BLaER1 (cell line): ENCODE results near the gene GLTP.

Source experiments
- H3K27ac ChIP-seq: shearing (Covaris generic); formaldehyde crosslinking; 2 replicates; pipeline ENCODE4 v1.8.1; 2022
- H3K27me3 ChIP-seq: shearing (Covaris generic); formaldehyde crosslinking; 2 replicates; pipeline ENCODE4 v1.8.1; 2022
- H3K36me3 ChIP-seq: shearing (Covaris generic); formaldehyde crosslinking; 2 replicates; pipeline ENCODE4 v1.8.1; 2022
- H3K4me1 ChIP-seq: shearing (Covaris generic); formaldehyde crosslinking; 2 replicates; pipeline ENCODE4 v1.8.1; 2022
- H3K4me2 ChIP-seq: shearing (Covaris generic); formaldehyde crosslinking; 2 replicates; pipeline ENCODE4 v1.8.1; 2022
- H3K4me3 ChIP-seq: shearing (Covaris generic); formaldehyde crosslinking; 2 replicates; pipeline ENCODE4 v1.8.1; 2022
- H3K9ac ChIP-seq: shearing (Covaris generic); formaldehyde crosslinking; 2 replicates; pipeline ENCODE4 v1.8.1; 2022
- H3K9me3 ChIP-seq: shearing (Covaris generic); formaldehyde crosslinking; 2 replicates; pipeline ENCODE4 v1.8.1; 2022
- H4K20me1 ChIP-seq: shearing (Covaris generic); formaldehyde crosslinking; 2 replicates; pipeline ENCODE4 v1.8.1; 2022
- Cebpa-rat ChIP-seq: shearing (Covaris generic); IDR thresholded peaks from 2 replicates; pipeline ENCODE4 v1.8.1; 2022

The GLTP gene

GRCh38 chr12:109807954-109808643 lies 72.2 kb downstream of the GLTP start:
- no peak overlapping the region for H3K4me2 ChIP-seq

GRCh38 chr12:109804820-109805761 lies 75.2 kb downstream of the GLTP start:
- no peak overlapping the region for H3K4me3 ChIP-seq
- no peaks in the 10 kb centered on the region for H3K36me3 ChIP-seq
- no peak overlapping the region for H3K9ac ChIP-seq
- H3K4me2 ChIP-seq: no peak overlapping the region
- H3K9me3 ChIP-seq: no peaks in the 10 kb centered on the region
- H4K20me1 ChIP-seq: no peaks in the 10 kb centered on the region
- H3K27me3 ChIP-seq: no peaks in the 10 kb centered on the region
- no peak overlapping the region for H3K27ac ChIP-seq
- TF ChIP-seq Cebpa-rat: no peak
- H3K4me1 ChIP-seq: no peaks in the 10 kb centered on the region

More at GRCh38 chr12:109807954-109808643, 72.2 kb downstream of the GLTP start:
- no peak for TF ChIP-seq Cebpa-rat
- no peaks in the 10 kb centered on the region for H3K9me3 ChIP-seq
- H3K4me3 ChIP-seq: no peak overlapping the region
- no peaks in the 10 kb centered on the region for H3K27me3 ChIP-seq
- H4K20me1 ChIP-seq: no peaks in the 10 kb centered on the region
- H3K9ac ChIP-seq: no peak overlapping the region
- no peak overlapping the region for H3K27ac ChIP-seq
- no peaks in the 10 kb centered on the region for H3K36me3 ChIP-seq
- H3K4me1 ChIP-seq: no peaks in the 10 kb centered on the region

GRCh38 chr12:109803678-109804077 lies 76.7 kb downstream of the GLTP start:
- Histone ChIP-seq H4K20me1 (no peaks in the 10 kb centered on the region), H3K9ac (no peak overlapping the region), H3K4me1 (no peaks in the 10 kb centered on the region), H3K27ac (no peak overlapping the region), H3K4me2 (no peak overlapping the region), H3K36me3 (no peaks in the 10 kb centered on the region), H3K9me3 (no peaks in the 10 kb centered on the region), H3K4me3 (no peak overlapping the region), H3K27me3 (no peaks in the 10 kb centered on the region)
- TF ChIP-seq Cebpa-rat: no peak

DNA sequence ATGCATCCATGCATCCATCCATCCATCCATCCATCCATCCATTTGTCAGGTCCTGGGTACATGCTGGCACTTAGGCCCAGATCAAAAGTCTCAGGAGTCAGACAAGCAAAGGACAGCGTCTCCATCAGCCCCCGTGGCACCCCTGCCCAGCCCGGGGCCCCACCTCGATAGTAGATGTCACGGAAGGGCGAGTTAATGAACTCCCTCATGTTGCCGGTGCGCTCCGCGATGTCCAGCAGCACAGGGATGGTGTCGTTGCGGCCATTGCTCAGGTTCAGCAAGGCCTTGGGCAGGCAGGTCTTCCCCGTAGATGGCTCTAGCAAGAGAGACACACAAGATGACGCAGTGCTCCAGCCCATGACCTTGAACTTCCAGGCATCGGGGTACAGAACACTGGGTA lies 77.5 kb downstream of the GLTP start:
- no peak for TF ChIP-seq Cebpa-rat
- no peak overlapping the region for H3K4me2 ChIP-seq
- no peak overlapping the region for H3K4me3 ChIP-seq
- no peaks in the 10 kb centered on the region for H3K27me3 ChIP-seq
- H3K27ac ChIP-seq: no peak overlapping the region
- H3K36me3 ChIP-seq: no peaks in the 10 kb centered on the region
- no peaks in the 10 kb centered on the region for H3K9me3 ChIP-seq
- no peaks in the 10 kb centered on the region for H3K4me1 ChIP-seq
- H3K9ac ChIP-seq: no peak overlapping the region
- H4K20me1 ChIP-seq: no peaks in the 10 kb centered on the region
